ENCODE data around the gene CACNG4.

DNA sequence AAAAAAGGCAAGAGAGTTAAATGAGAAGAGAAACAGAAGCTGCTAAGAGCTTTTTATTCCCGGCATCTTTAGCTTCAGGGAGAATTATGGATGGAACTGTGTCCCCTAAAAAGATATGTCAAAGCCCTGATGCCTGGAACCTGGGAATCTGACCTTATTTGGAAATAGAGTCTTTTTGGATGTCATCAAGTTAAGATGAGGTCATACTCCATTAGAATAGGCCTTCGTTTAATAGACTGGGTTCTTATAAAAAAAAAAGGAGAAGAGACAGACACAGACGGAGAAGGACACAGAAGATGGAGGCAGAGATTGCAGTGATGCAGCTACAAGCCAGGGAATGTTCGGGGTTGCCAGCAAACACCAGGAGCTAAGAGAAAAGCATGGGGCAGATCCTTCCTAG lies 24.6 kb downstream of the CACNG4 start:
- TF ChIP-seq CTCF (IDR thresholded peaks at IDR 0.05): no peak
- no peak for TF ChIP-seq POLR2A (IDR thresholded peaks at IDR 0.05)
- TF ChIP-seq POLR2AphosphoS5 (IDR thresholded peaks at IDR 0.05): no peak
- no peak for TF ChIP-seq EP300 (IDR thresholded peaks at IDR 0.05)

Data from upper lobe of left lung (tissue), 4 donors.